ENCODE results near the gene SMARCE1. TPM values are rescaled to one million over a fixed set of nuclear protein-coding genes. Genes with fewer than 3 reads are reported as not detected.

Gene SMARCE1
- total and polyA plus RNA-seq, 9 of the 15 experiments (the other 6 are each of a cell fraction or from before 2014, with no cell fraction given): 64.1 to 142 (median 114) TPM

DNA sequence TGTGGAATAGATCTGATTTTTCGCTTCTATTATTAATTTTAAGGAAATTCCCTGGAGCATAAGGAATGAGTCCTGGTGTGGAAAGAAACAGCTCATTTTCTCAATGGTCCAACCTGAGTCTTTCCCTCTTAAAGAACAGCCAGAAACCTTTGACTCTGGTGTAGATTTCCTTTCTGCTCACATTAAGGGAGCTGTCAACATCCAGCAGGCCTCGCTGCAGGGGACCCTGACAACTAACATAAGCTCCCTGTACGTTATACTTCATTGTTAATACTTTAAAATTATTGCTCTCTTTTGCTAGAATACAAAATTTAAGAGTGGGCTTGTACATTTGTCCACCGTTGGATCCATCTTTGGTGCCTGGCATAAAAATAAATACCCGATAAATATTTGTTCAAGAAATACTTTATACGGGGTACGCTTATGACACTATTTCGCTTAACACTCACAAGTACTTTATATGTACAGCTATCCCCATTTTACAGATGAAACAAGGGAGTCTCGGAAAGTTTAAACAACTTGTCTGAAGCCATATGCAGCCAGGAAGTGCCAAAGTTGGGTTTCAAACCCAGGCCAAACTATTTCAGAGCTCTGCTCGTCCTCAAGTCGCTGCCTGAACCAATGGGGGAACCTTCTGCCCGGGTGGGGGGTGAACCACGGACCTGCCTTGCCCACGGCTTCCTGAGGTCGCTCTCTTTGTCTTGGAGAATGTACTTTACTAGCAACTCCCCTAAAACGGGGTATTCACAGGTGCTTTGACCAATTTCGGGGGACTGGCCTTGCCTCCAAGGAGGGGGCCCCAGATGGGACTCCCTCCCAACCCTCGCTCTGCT, 611 bp downstream of the SMARCE1 start (continued):
- TF ChIP-seq, protein P1, sequence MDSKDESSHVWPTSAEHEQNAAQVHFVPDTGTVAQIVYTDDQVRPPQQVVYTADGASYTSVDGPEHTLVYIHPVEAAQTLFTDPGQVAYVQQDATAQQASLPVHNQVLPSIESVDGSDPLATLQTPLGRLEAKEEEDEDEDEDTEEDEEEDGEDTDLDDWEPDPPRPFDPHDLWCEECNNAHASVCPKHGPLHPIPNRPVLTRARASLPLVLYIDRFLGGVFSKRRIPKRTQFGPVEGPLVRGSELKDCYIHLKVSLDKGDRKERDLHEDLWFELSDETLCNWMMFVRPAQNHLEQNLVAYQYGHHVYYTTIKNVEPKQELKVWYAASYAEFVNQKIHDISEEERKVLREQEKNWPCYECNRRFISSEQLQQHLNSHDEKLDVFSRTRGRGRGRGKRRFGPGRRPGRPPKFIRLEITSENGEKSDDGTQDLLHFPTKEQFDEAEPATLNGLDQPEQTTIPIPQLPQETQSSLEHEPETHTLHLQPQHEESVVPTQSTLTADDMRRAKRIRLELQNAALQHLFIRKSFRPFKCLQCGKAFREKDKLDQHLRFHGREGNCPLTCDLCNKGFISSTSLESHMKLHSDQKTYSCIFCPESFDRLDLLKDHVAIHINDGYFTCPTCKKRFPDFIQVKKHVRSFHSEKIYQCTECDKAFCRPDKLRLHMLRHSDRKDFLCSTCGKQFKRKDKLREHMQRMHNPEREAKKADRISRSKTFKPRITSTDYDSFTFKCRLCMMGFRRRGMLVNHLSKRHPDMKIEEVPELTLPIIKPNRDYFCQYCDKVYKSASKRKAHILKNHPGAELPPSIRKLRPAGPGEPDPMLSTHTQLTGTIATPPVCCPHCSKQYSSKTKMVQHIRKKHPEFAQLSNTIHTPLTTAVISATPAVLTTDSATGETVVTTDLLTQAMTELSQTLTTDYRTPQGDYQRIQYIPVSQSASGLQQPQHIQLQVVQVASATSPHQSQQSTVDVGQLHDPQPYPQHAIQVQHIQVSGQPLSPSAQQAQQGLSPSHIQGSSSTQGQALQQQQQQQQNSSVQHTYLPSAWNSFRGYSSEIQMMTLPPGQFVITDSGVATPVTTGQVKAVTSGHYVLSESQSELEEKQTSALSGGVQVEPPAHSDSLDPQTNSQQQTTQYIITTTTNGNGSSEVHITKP (IDR thresholded peaks at IDR 0.05; ENCODE audit: partially characterized antibody): peak; percentile 82
- TF ChIP-seq TSC22D4 (tag; IDR thresholded peaks at IDR 0.05) (no peak), POLR3G (IDR thresholded peaks at IDR 0.05; ENCODE audit: extremely low read depth, insufficient read length, insufficient replicate concordance) (no peak), MTA3 (IDR thresholded peaks at IDR 0.05; ENCODE audit: borderline replicate concordance) (0 out of 2 replicates have a peak, but pooled peaks have one; percentile 15), CHD1 (IDR thresholded peaks at IDR 0.05; ENCODE audit: low read length) (peak; percentile 40), SRSF1 (IDR thresholded peaks at IDR 0.05; ENCODE audit: low read depth, low read length) (no peak)
- TF ChIP-seq, protein P2, sequence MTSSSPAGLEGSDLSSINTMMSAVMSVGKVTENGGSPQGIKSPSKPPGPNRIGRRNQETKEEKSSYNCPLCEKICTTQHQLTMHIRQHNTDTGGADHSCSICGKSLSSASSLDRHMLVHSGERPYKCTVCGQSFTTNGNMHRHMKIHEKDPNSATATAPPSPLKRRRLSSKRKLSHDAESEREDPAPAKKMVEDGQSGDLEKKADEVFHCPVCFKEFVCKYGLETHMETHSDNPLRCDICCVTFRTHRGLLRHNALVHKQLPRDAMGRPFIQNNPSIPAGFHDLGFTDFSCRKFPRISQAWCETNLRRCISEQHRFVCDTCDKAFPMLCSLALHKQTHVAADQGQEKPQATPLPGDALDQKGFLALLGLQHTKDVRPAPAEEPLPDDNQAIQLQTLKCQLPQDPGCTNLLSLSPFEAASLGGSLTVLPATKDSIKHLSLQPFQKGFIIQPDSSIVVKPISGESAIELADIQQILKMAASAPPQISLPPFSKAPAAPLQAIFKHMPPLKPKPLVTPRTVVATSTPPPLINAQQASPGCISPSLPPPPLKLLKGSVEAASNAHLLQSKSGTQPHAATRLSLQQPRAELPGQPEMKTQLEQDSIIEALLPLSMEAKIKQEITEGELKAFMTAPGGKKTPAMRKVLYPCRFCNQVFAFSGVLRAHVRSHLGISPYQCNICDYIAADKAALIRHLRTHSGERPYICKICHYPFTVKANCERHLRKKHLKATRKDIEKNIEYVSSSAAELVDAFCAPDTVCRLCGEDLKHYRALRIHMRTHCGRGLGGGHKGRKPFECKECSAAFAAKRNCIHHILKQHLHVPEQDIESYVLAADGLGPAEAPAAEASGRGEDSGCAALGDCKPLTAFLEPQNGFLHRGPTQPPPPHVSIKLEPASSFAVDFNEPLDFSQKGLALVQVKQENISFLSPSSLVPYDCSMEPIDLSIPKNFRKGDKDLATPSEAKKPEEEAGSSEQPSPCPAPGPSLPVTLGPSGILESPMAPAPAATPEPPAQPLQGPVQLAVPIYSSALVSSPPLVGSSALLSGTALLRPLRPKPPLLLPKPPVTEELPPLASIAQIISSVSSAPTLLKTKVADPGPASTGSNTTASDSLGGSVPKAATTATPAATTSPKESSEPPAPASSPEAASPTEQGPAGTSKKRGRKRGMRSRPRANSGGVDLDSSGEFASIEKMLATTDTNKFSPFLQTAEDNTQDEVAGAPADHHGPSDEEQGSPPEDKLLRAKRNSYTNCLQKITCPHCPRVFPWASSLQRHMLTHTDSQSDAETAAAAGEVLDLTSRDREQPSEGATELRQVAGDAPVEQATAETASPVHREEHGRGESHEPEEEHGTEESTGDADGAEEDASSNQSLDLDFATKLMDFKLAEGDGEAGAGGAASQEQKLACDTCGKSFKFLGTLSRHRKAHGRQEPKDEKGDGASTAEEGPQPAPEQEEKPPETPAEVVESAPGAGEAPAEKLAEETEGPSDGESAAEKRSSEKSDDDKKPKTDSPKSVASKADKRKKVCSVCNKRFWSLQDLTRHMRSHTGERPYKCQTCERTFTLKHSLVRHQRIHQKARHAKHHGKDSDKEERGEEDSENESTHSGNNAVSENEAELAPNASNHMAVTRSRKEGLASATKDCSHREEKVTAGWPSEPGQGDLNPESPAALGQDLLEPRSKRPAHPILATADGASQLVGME (CRISPR knock-in tag; IDR thresholded peaks at IDR 0.05): no peak
- TF ChIP-seq, protein P3, sequence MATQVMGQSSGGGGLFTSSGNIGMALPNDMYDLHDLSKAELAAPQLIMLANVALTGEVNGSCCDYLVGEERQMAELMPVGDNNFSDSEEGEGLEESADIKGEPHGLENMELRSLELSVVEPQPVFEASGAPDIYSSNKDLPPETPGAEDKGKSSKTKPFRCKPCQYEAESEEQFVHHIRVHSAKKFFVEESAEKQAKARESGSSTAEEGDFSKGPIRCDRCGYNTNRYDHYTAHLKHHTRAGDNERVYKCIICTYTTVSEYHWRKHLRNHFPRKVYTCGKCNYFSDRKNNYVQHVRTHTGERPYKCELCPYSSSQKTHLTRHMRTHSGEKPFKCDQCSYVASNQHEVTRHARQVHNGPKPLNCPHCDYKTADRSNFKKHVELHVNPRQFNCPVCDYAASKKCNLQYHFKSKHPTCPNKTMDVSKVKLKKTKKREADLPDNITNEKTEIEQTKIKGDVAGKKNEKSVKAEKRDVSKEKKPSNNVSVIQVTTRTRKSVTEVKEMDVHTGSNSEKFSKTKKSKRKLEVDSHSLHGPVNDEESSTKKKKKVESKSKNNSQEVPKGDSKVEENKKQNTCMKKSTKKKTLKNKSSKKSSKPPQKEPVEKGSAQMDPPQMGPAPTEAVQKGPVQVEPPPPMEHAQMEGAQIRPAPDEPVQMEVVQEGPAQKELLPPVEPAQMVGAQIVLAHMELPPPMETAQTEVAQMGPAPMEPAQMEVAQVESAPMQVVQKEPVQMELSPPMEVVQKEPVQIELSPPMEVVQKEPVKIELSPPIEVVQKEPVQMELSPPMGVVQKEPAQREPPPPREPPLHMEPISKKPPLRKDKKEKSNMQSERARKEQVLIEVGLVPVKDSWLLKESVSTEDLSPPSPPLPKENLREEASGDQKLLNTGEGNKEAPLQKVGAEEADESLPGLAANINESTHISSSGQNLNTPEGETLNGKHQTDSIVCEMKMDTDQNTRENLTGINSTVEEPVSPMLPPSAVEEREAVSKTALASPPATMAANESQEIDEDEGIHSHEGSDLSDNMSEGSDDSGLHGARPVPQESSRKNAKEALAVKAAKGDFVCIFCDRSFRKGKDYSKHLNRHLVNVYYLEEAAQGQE (IDR thresholded peaks at IDR 0.05; ENCODE audit: borderline replicate concordance): no peak
- TF ChIP-seq, protein P3 (CRISPR knock-in tag; IDR thresholded peaks at IDR 0.05; ENCODE audit: low read depth): no peak
